GM19035 (cell line): ENCODE measurements around the gene RGS3.

Source experiments
- ATAC-seq: cut with Tn5 transposase; IDR thresholded peaks from one replicate; pipeline ENCODE4 v1.9.1; 2021; ENCODE audit not compliant: unreplicated experiment

The RGS3 gene

DNA sequence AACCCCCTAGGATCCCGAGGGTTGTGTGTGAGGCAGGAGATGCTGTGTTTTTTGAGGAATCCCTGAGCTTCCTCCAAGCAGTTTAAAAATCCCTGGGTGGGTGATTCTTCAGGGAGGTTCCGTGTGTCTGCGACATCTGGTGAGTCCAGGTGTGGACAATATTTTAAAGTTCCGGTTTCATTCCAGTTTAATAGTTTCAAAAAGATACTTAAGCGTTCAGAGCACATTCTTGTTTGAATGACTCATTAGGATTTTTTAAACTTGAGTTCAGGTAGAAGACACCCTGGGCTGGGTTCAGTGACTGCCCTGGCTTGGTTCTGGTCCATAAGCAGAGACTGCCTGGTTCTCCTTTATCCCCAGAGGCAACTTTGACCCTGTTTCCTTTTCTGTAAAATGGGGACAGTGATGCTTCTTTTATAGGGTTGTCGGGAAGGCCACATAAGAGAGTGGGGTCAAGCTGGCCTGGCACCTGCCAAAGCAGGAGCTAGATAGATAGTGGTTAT is 119.2 kb downstream of the RGS3 start:
- no peak for ATAC-seq

DNA sequence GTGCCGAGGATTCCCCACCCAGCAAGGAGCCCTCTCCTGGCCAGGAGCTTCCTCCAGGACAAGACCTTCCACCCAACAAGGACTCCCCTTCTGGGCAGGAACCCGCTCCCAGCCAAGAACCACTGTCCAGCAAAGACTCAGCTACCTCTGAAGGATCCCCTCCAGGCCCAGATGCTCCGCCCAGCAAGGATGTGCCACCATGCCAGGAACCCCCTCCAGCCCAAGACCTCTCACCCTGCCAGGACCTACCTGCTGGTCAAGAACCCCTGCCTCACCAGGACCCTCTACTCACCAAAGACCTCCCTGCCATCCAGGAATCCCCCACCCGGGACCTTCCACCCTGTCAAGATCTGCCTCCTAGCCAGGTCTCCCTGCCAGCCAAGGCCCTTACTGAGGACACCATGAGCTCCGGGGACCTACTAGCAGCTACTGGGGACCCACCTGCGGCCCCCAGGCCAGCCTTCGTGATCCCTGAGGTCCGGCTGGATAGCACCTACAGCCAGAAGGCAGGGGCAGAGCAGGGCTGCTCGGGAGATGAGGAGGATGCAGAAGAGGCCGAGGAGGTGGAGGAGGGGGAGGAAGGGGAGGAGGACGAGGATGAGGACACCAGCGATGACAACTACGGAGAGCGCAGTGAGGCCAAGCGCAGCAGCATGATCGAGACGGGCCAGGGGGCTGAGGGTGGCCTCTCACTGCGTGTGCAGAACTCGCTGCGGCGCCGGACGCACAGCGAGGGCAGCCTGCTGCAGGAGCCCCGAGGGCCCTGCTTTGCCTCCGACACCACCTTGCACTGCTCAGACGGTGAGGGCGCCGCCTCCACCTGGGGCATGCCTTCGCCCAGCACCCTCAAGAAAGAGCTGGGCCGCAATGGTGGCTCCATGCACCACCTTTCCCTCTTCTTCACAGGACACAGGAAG is 120.2 kb downstream of the RGS3 start:
- no peak for ATAC-seq

DNA sequence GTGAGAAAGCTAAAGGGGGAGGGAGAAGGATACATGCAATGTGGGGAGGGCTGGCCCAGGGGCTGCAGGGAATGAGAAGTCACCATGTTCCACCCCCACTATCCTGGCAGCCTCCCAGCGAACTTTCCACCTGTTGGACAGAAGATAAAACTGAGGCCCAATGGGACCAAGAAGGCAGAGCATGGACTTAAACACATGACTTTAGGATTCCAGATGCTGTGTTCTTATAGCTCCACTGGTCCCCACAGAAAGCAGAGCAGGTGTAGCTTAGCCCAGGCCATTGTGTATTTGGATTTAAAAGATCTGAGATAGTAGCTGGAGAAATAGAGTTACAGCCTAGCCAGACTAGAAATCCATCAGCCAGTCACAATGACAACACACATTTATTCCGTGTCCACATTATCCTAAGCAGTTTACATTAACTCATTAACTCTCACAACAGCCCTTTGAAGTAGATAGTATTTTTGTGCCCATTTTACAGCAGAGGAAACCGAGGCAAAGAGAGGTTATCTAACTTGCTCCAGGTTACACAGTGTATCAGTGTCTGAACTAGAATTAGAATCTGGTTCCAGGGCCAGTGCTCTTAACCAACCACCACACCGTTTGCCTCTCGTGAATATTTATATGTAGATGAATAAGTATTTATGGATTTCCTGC is 121.0 kb downstream of the RGS3 start:
- no peak for ATAC-seq

DNA sequence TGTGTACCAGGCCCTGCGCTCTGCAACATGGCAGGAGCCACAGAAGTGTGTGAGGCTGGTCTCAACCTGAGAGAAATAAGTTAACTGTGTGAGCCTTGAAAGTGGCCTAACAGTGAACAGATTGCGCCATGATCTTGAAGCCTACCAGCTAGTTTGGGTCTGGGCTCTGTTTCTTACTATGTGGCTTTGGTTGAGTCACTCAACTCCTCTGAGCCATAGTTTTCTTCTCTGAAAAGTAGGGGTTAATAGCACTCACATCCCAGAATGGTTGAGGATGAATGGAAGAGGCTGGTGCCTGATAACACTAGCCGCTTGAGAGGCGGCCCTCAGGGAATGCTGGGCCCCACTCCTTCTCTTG is 121.5 kb downstream of the RGS3 start:
- ATAC-seq = no peak

DNA sequence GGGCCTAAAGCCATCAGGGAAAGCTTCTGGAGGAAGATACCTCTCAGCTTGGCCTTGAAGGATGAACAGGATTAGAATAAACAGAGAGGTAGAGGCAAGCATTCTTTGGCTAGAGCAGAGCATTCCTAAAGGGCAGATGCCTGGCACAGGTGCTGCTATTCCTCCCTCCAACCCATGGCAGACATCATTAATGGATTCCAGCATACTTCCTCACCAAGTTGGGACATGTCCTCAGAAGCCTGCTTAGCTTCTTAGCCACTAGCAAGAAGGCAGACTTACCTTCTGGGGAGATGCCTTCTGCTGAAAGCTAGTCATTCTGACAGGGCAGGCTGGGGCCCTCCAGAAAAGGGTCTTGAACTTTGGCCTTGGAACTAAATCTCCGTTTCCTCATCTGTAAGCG is 122.0 kb downstream of the RGS3 start:
- ATAC-seq = no peak

DNA sequence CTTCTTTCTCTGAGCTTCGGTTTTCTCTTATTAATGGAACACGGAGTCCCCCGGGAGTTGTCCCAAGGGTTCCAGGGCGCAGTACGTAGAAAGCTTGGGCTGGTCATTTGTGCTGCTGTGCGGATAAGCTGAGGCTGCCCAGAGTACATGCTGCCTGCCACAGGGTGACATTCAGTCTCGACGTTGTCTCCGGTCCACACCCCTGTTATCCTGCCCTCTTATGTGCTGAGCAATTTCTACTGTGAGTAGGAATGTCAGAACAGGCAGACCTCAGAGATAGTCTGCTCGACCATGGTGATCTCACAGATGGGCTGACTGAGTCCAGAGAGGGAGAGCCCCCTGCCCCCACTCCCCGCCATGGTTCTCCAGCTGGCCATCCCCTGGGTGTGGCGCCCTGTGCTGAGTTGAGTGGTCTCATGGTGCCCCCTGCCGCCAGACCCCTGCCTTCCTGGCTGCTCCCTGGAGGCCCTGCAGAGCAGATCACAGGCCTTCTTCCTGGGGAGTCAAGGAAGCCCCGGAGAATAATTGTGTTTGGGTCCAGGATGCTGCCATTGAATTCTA is 124.0 kb downstream of the RGS3 start:
- ATAC-seq = no peak

DNA sequence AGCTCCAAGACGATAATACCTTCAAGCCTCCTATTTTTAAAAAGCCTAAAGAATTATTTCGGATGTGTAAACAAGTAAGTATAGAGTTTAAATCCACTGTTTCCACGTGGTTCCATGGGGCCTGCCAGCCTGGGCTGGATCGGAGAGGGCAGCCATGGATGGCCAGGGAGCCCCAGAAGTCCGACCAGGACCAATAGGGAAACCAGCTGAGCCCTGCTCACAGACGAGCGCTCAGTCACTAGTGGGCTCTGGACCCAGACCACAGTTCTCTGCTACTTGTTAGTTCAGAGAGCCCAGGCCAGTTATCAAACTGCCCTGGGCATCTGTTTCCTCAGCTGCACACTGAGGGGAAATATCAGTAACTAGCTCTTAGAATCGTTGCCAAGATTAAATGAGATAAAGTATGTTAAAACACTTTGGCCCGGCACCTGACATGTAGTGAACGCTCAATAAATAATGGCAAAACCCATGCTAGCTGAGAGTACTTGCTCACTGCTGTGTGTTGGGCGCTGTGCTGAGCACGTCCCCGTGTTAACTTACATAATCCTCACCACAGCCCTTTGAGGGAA is 124.8 kb downstream of the RGS3 start:
- no peak for ATAC-seq

DNA sequence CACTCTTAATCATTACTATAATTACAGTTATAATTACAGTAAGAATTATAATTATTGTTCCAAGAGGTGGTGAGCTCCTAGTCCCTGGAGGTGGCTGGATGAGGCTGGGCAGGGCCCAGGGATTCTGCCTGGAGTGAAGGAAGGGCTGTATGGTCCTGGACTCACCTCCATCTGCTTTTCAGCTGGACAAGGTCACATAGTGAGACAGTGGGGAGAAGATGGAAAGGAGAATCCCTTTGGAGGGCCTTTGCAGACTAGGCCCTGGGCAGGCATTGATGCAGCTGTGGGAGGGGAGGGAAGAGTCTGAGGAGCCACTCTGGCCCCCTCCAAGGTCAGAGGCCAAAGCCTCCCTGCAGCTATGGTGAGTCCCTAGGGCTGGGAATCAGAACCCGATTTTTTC is 125.4 kb downstream of the RGS3 start:
- no peak for ATAC-seq

DNA sequence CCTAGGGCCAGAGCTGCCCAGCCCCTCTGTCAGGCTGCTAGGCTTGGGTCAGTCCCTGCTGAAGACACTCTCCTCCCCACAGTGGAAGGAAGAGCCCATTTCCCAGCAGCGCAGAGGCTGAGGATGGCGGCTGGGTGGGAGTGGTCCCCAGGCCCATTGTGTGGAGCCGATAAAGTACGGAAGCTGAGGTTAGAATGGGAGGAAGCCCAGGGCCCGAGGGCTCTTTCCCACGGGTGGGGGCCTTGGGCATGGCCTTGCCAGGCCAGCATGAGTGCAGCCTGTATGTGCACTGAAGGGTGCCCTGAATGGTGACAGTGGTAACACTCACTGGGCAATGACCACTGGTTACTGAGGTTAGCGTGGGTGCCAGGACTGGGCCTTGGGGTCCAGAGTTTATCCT is 125.9 kb downstream of the RGS3 start:
- ATAC-seq = no peak

DNA sequence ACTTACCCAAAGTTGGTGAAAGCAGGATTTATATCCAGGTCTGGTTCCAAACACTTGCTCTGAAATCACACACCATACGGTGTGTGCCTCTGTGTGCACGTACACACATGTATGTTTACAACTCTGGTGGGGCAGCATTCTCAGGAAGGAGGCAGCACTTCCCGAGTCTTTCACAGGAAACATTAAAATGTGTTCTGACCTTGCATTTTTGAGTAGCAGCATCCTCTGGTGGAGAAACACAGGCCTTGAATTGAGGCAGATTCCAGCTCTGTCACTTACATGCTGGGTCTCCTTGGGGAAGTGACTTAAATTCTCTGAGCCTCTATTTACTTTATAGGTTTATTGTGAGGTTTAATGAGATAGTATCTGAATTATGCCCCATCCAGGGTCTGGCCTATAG is 126.4 kb downstream of the RGS3 start:
- no peak for ATAC-seq

DNA sequence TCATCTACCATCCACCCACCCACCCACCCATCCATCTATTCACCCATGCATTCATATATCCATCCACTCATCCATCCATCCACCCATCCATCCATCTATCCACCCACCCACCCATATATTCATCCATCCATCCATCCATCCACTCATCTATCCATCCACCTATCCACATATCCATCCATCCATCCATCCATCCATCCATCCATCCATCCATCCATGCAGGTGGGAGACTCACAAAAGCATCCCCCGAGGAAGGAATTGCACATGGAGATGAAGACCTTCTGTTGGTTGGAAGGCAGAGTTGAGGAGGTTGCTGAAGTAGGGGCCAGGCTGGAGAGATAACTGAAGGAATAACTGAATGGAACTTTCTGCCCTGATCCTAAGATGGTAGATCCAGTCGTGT is 126.9 kb downstream of the RGS3 start:
- ATAC-seq = no peak

DNA sequence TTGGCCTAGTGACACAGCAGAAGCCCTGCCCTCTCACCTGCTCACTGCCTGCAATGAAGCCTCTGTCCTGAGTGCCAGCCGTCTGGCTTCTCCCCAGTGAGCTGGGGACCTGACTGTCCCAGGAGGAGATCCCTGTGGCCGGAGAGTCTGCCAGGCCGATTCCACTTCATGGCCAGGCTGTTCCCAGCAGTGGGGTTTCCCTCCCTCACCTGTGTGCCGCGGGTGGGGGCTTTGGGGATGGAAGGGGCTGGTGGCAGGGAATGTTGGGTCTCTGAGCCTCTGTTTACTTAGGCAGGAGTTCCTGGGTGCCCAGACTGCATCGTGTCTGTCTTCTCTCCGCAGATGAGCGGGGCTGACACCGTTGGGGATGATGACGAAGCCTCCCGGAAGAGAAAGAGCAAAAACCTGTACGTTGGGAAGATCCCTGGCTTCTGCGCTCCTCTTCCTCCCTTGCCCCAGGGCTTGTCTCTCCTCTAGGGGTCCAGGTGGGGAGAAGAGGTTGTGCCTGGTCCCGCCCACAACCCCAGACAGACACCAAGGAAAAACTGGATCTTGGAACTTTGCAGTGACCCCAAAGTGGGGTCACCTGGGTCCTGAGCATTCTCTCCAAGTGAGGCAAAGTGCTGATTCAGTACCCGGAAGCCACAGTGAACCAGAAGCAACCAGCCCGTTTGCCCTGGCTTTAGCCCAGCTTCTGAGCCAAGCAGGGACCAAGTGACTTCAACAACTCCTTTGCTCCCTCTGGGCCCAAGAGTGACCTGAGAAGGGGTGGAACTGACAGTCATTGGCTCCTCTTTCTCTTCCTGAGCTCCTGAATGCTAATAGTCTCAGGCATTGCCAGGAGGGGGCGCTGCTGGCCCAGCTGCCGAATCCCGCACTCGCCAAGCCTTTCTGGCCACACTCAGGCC is 127.7 kb downstream of the RGS3 start:
- peak; percentile 48 for ATAC-seq

DNA sequence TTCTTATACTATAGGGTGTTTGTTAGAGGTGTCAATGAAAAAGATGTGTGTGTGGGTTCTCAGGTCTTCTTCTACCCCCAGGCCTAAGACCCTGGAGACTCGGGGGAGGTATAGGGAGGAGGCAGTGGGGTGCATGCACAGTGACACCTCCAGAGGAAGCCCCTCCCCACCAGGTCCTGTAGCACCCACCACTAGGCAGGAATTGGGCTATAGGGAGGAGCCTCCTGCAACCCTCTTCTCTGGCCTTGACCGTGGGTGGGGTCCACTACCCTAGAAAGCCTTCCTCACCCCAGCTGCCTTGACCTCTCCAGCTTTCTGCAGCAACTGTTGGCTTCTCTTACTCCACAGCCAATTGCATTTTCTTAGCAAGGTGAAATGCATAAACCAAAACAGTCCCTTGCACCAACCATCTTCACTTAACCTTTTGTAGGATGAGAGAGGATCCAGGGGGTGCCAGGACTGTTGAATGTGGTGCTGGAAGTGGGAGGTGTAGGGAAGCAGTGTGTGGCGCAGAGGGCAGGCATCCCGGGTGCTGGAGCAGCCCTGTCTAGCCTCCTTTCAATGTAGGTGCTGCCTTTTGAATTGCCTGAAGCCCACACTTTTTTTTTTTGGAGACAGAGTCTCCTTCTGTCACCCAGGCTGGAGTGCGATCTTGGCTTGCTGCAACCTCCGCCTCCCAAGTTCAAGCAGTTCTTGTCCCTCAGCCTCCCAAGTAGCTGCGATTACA is 128.5 kb downstream of the RGS3 start:
- peak; percentile 11 for ATAC-seq

DNA sequence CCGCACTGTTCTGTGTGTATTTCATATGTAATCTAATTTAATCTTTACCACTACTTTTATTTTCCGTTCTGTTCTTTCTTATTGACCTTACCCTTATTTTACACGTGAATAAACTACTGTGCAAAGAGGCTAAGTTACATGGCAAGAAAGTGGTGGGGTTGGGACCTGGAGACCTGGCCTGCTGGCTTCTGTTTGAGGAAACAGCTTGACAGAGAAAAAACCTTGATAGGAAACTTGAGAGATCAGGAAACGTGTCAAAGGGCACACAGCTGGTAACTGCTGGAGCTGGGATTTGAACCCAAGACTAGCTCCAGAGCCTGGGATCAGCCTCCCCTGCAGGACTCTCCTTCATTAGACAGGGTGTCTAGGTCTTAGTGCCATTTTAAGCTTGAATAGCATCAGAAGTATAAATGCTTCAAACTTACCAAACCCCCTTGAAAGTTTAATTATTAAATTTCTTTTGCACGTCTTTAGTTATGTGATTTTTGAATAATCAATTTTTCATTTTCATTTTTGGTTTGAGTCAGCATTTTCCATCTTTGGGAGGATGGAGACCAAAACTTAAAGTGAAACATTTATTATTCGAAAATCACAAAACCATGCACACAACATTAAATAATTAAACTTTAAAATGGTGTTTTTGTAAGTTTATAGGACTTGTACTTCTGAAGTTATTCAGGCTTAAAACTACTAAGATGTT is 129.5 kb downstream of the RGS3 start:
- ATAC-seq = no peak

DNA sequence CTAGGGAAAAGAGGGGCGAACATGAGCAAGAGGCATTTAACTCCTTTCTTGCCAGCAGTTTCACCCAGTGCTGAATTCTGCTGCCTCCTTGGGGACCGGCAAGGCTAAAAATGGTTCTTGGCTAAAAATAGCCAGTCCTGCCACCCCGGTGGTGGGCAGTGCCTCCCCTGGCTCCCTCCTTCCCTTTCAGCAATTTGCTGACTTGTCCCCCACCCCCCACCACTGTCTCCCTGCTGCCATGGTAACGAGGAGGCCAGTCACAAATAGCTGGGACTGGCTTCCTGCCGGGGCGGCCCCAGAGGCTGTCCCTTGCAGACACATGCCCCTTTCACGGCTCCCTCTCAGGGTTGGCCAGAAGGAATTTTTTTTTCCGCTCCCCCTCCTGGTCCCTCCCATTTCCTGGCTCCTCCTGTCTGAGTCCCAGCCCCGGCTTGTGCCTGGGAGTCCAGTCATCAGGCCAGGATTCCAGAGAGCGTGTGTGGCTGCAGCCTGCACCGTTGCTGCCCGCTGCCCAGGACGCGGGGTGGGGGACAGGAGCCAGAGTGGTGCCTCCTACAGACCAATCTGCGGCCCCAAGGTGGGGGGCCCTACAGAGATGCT is 130.3 kb downstream of the RGS3 start:
- no peak for ATAC-seq

DNA sequence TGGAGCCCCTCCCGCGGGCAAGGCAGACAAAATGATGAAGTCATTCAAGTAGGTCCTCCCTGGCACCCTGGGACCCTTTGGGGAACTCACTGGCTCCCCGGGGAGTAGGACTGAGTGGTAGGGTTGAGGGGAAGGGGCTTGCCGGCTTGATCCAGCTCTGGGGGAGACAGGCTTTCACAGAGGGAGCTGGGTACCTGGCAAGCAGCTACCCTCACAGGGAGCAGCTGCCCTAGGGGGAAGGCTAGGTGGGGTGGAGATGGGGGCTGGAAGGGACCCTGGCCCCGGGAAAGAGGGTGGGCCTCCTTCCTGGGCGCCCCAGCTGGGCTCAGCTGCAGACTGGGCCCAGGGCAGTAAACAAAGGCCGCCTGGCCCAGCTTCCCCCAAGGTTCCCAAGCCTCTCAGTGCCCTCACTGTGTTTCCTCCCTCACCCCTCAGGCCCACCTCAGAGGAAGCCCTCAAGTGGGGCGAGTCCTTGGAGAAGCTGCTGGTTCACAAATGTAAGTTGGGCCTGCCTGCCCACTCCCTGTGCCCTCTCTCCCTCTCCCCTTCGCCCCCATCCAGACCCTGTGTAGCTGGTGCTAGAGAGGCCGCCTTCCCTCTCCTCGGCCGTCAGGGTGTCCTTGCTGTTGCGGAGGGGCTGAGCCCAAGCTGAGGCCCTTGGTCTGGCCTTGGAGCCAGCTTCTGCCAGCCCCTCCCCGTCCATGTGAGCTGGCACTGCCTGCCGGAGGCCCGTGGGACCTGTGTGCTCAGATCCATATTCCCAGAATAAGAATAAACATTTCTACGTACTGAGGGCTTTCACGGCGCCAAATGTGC is 131.2 kb downstream of the RGS3 start:
- no peak for ATAC-seq

DNA sequence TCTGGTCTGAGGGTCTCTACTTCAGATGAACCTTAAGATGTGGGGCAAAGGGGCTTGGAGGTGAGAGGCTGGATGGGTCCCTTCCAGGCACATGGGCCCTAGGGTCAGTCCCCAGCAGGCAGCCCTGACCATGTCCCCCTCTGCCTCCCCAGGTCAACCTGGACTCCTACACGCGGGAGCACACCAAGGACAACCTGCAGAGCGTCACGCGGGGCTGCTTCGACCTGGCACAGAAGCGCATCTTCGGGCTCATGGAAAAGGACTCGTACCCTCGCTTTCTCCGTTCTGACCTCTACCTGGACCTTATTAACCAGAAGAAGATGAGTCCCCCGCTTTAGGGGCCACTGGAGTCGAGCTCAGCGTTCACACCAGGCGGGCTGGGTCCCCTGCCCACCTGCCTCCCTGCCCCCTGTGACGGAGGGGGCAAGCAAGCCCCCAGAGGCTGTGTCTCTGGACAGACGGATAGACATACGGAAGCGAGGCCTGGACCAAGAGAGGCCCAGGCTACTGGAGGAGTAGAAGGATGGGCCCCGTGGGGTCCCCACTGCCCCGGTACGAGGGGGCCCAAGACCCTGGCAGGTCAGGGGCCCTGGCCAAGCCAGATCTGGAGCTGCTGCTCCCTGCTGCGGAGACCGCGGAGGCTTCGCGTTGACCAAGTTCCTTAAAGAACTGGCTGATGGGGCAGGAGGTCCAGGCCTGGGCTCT is 133.2 kb downstream of the RGS3 start:
- ATAC-seq = no peak
